Measurements from ENCODE around the gene MAPK8IP1. TPM values are rescaled to one million over a fixed set of nuclear protein-coding genes. Genes with fewer than 3 reads are reported as not detected.

MAPK8IP1 gene
- total RNA-seq, 1 donor from 2014 or later: 11.5 TPM

DNA sequence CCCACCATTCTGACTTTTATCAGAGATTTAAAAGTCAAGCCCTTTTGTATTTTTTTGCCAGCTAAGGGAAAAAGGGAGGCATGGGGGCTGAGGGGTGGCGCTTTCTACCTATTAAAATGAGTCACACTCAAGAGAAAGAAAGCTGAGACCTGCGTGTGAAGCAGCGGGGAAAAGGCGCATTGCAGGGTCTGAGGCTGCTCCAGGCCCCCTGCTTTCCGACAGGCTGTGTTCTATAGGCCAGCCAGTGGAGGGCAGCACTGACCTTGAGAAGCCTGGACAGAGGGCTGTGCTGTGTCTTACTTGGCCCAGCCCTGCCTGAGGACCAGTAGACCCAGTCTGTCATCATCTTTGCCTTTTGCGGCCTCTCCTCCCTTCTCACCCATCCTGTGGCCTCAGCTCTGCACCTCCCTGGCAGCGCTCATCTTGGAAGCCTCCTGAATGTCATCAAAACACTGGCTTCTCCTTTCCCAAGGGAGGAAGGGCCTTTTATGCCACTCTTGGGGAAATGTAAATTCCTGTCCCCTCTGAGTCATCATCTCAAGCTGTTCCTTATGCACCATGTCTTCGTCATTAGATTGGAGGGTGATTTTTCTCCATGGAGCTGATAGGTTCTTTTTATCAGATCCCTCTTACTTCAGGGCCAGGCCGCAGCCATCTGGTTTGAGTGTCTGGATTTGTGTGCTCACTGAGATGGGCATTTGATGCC is 12.6 kb upstream of the MAPK8IP1 start:
- H3K4me3 Mint-ChIP-seq: no peak overlapping the region
- H3K4me1 Mint-ChIP-seq: no peaks in the 10 kb centered on the region
- H3K9me3 Mint-ChIP-seq: no peaks in the 10 kb centered on the region
- no peaks in the 10 kb centered on the region for H3K27me3 Mint-ChIP-seq (ENCODE audit: low read depth)
- DNase-seq (ENCODE audit: low spot score in 2 of 2, unreplicated experiment in 2 of 2): peak in 1 of 2 experiments; percentile 51
- no peak overlapping the region for H3K27ac Mint-ChIP-seq
- peaks cover 31% of the 10 kb centered on the region for H3K36me3 Mint-ChIP-seq
- TF ChIP-seq, protein P1, sequence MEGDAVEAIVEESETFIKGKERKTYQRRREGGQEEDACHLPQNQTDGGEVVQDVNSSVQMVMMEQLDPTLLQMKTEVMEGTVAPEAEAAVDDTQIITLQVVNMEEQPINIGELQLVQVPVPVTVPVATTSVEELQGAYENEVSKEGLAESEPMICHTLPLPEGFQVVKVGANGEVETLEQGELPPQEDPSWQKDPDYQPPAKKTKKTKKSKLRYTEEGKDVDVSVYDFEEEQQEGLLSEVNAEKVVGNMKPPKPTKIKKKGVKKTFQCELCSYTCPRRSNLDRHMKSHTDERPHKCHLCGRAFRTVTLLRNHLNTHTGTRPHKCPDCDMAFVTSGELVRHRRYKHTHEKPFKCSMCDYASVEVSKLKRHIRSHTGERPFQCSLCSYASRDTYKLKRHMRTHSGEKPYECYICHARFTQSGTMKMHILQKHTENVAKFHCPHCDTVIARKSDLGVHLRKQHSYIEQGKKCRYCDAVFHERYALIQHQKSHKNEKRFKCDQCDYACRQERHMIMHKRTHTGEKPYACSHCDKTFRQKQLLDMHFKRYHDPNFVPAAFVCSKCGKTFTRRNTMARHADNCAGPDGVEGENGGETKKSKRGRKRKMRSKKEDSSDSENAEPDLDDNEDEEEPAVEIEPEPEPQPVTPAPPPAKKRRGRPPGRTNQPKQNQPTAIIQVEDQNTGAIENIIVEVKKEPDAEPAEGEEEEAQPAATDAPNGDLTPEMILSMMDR (IDR thresholded peaks at IDR 0.05; ENCODE audit: unreplicated experiment): no peak

DNA sequence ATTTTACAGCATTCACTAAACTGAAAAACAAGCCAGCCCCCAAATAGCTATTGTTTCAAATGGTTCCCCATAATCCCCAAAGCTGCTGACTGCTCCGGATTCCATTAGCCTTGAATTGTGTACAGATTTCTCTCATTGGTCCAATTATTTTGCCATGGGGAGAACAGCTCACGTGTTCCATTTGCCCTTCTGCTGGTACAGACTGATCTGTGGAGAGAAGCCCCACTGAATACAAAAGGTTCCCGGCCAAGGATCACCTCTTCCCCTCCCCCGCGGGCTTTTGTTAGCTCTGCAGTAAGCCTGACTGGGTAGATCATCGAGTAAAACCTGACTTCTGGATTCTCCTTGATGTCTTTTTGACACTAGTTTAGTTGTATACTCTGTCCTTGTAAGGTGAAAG is 9.1 kb upstream of the MAPK8IP1 start:
- no peak overlapping the region for H3K4me3 Mint-ChIP-seq
- TF ChIP-seq, protein P1 (IDR thresholded peaks at IDR 0.05; ENCODE audit: unreplicated experiment): no peak
- H3K27ac Mint-ChIP-seq: no peak overlapping the region
- peaks cover 24% of the 10 kb centered on the region for H3K36me3 Mint-ChIP-seq
- H3K9me3 Mint-ChIP-seq: no peaks in the 10 kb centered on the region
- peaks cover 4% of the 10 kb centered on the region for H3K4me1 Mint-ChIP-seq
- no peaks in the 10 kb centered on the region for H3K27me3 Mint-ChIP-seq (ENCODE audit: low read depth)
- DNase-seq (ENCODE audit: low spot score in 2 of 2, unreplicated experiment in 2 of 2): no peak

DNA sequence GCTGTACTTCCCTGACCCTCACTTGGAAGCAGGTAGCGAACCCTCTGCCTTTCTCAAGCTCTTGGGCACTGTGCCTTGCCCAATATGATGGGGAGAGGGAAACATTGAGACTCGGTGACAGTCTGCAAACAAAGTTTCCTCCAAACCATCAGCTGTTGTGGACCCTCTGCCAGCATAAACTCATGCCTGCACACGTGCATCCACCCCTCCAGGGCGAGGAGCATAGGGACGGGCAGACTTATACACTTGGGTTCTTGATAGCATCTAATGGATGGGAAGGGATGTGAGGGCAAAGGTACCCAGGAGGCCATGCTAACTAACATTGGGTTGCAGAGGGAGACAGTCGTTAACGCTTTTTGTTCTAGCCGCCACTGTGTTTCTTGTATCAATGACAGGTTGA is 8.2 kb upstream of the MAPK8IP1 start:
- Mint-ChIP-seq H3K4me1 (peaks cover 4% of the 10 kb centered on the region), H3K27me3 (ENCODE audit: low read depth) (no peaks in the 10 kb centered on the region), H3K4me3 (no peak overlapping the region), H3K36me3 (peaks cover 22% of the 10 kb centered on the region), H3K27ac (no peak overlapping the region), H3K9me3 (no peaks in the 10 kb centered on the region)
- DNase-seq (ENCODE audit: low spot score in 2 of 2, unreplicated experiment in 2 of 2): no peak
- TF ChIP-seq, protein P1 (IDR thresholded peaks at IDR 0.05; ENCODE audit: unreplicated experiment): no peak

DNA sequence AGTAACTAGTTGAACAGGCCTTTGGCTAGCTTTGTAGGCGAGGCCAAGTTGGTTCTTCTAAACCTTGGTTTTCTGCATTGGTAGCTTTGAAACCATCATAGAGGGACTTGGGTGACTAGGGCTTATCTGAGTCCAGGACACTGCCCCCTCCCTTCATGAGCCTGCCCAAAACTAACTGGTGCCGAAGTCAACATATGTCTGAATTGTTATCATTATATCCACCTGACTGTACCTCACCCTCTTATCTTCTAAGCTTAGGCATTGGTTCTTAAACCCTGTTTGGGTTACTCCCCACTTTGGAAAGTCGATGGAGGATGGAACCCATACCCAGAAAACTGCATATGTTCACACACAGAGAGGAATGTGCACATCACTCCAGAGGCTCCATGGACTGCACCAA is 7.6 kb upstream of the MAPK8IP1 start:
- Mint-ChIP-seq H3K4me3 (no peak overlapping the region), H3K36me3 (peaks cover 22% of the 10 kb centered on the region), H3K27me3 (ENCODE audit: low read depth) (no peaks in the 10 kb centered on the region), H3K9me3 (no peaks in the 10 kb centered on the region), H3K4me1 (peaks cover 4% of the 10 kb centered on the region), H3K27ac (no peak overlapping the region)
- TF ChIP-seq, protein P1 (IDR thresholded peaks at IDR 0.05; ENCODE audit: unreplicated experiment): no peak
- no peak for DNase-seq (ENCODE audit: low spot score in 2 of 2, unreplicated experiment in 2 of 2)

DNA sequence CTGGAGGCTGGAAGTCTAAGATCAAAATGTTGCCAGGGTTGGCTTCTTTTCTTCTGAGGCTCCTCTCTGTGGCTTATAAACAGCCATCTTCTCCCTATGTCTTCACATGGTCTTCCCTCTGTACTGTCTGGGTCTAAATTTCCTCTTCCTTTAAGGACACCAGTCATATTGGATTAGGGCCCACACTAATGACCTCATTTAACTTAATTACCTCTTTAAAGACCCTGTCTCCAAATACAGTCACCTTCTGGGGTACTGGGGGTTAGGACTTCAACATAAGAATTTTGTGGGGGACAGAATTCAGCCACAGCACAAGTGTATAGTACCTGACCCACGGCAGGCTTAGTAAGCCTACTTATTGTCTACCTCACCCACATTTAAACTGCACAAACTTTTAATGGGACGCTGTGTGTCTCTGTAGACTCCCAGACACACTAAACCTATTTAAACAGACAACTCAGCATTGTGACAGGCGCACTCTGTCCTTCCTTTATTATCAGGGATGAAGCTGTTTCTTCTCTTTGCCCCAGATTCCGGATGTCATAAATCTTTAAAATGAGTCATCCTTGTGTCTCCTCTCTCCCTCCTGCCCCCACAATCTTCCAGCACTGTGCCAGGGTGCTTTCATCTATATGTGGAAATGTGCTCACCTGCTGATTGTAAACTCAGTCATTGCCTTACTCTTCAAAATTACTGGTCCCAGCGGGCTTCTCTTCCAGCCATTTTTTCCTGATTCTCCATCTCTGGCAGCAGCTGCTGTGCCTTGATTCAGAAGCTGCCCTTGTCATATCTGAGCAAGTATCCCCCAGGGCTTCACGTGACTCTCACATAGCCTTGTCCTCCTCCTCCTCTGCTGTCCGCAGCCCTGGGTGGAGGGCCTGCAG is 5.4 kb upstream of the MAPK8IP1 start:
- Mint-ChIP-seq H3K36me3 (peaks cover 14% of the 10 kb centered on the region), H3K27ac (no peak overlapping the region), H3K27me3 (ENCODE audit: low read depth) (peaks cover 7% of the 10 kb centered on the region), H3K4me3 (no peak overlapping the region), H3K4me1 (peaks cover 4% of the 10 kb centered on the region), H3K9me3 (no peaks in the 10 kb centered on the region)
- no peak for DNase-seq (ENCODE audit: low spot score in 2 of 2, unreplicated experiment in 2 of 2)
- TF ChIP-seq, protein P1 (IDR thresholded peaks at IDR 0.05; ENCODE audit: unreplicated experiment): no peak
